PC-3 (cell line): ENCODE data around the gene CPT1C. TPM values are rescaled to one million over a fixed set of nuclear protein-coding genes. Genes with fewer than 3 reads are reported as not detected.

Experiments
- ATAC-seq: fragments of 200-7000 bp; cut with Tn5 transposase; 2 replicates; pipeline ENCODE4 v1.9.1; 2020; ENCODE audit warnings: mild to moderate bottlenecking, moderate library complexity
- BruUV-seq: library from RNA; stranded (reverse); fragments of 400-500 nt; replicated peaks from 2 replicates; lab custom pipeline; 2021; lab: Mats Ljungman, UMichigan
- CTCF ChIA-PET: fragments of 300-600 bp; sonication (Branson Sonifier 250); formaldehyde crosslinking; loops from one replicate; lab custom pipeline; 2022; ENCODE audit warnings: antibody characterized with exemption; lab: Charles Lee
- POLR2A ChIA-PET: fragments of 300-600 bp; sonication (Branson Sonifier 250); formaldehyde crosslinking; loops from one replicate; lab custom pipeline; 2022; ENCODE audit warnings: antibody characterized with exemption; ENCODE audit not compliant: unreplicated experiment; lab: Charles Lee
- DNase-seq: peaks from one replicate; pipeline ENCODE4 v3.0.0-alpha.2; 2015
- H2AFZ ChIP-seq: fragments of 300-600 bp; sonication (generic); 2 replicates; pipeline ENCODE4 v1.6.0; 2016; ENCODE audit warnings: antibody characterized with exemption, low read length
- H3F3A ChIP-seq: fragments of 300-600 bp; sonication (generic); one replicate; pipeline ENCODE4 v1.6.0; 2017; ENCODE audit warnings: antibody characterized with exemption, low read length, control low read depth, mild to moderate bottlenecking; ENCODE audit not compliant: unreplicated experiment
- H3K27ac ChIP-seq: fragments of 300-600 bp; sonication (generic); 2 replicates; pipeline ENCODE4 v1.5.1; 2016; ENCODE audit warnings: mild to moderate bottlenecking, low read length
- H3K27me3 ChIP-seq: fragments of 300-600 bp; sonication (generic); 2 replicates; pipeline ENCODE4 v1.6.1; 2016; ENCODE audit warnings: low read length, mixed read lengths
- H3K36me3 ChIP-seq: fragments of 300-600 bp; sonication (generic); 2 replicates; pipeline ENCODE4 v1.6.1; 2016; ENCODE audit warnings: low read depth, mixed run types, low read length, mixed read lengths
- H3K4me1 ChIP-seq: fragments of 300-600 bp; sonication (generic); 2 replicates; pipeline ENCODE4 v1.5.1; 2016; ENCODE audit warnings: low read length; ENCODE audit not compliant: insufficient read depth
- H3K4me2 ChIP-seq: fragments of 300-600 bp; sonication (generic); 2 replicates; pipeline ENCODE4 v1.6.0; 2016; ENCODE audit warnings: low read length
- H3K4me3 ChIP-seq: fragments of 300-600 bp; sonication (generic); 2 replicates; pipeline ENCODE4 v1.5.1; 2016; ENCODE audit warnings: mild to moderate bottlenecking, low read length, mixed read lengths
- H3K79me2 ChIP-seq: fragments of 300-600 bp; sonication (generic); 2 replicates; pipeline ENCODE4 v1.6.1; 2017; ENCODE audit warnings: low read length, mixed read lengths
- H3K9ac ChIP-seq: fragments of 300-600 bp; sonication (generic); 2 replicates; pipeline ENCODE4 v1.6.0; 2016; ENCODE audit warnings: mild to moderate bottlenecking, low read length
- H3K9me2 ChIP-seq: fragments of 300-600 bp; sonication (generic); replicated peaks from 2 replicates; pipeline ENCODE4 v1.6.1; 2016; ENCODE audit warnings: mixed run types, low read length, mixed read lengths
- H3K9me3 ChIP-seq: fragments of 300-600 bp; sonication (generic); 2 replicates; pipeline ENCODE4 v1.6.1; 2016; ENCODE audit warnings: low read length, mixed read lengths
- H4K20me1 ChIP-seq: fragments of 300-600 bp; sonication (generic); 2 replicates; pipeline ENCODE4 v1.6.1; 2016; ENCODE audit warnings: low read length, mixed read lengths
- CTCF ChIP-seq: fragments of 300-600 bp; sonication (generic); conservative IDR thresholded peaks from 2 replicates; pipeline ENCODE4 v1.5.1; 2017; ENCODE audit warnings: antibody characterized with exemption, low read depth, mild to moderate bottlenecking, low read length
- EZH2 ChIP-seq: fragments of 300-600 bp; sonication (generic); IDR thresholded peaks from one replicate; pipeline ENCODE4 v1.6.1; 2017; ENCODE audit warnings: antibody characterized with exemption, mild to moderate bottlenecking, low read length; ENCODE audit not compliant: unreplicated experiment
- EZH2phosphoT487 ChIP-seq: fragments of 300-600 bp; sonication (generic); IDR thresholded peaks from 2 replicates; pipeline ENCODE4 v1.6.1; 2018; ENCODE audit warnings: mild to moderate bottlenecking, antibody characterized with exemption, low read length, borderline replicate concordance
- intact Hi-C: fragments of 100-400 bp; cut with micrococcal nuclease; formaldehyde crosslinking; loops from 2 replicates; pipeline ENCODE4 v1.9.0; 2023
- total RNA-seq: library from RNA; depleted of rRNA; stranded (reverse); fragments of >200 nt; gene quantifications from 2 replicates; pipeline ENCODE4 v1.2.3, GENCODE V29; 2014

Gene CPT1C
- total RNA-seq, 1 experiment from 2014 or later = 11.5 TPM

GRCh38 chr19:49692147-49692506, 1.2 kb downstream of the CPT1C start:
- Histone ChIP-seq H3K9me2 (no peaks in the 10 kb centered on the region), H3K9ac (no peak overlapping the region), H3K4me1 (peaks cover 19% of the 10 kb centered on the region), H3K79me2 (no peaks in the 10 kb centered on the region), H3K9me3 (no peaks in the 10 kb centered on the region), H3F3A (no peaks in the 10 kb centered on the region), H3K4me3 (no peak overlapping the region), H3K4me2 (no peak overlapping the region), H3K36me3 (no peaks in the 10 kb centered on the region; the same call in 1 of the 2 replicates), H4K20me1 (peaks cover under 1% of the 10 kb centered on the region; the same call in 1 of the 2 replicates), H3K27ac (no peak overlapping the region), H3K27me3 (no peaks in the 10 kb centered on the region), H2AFZ (no peak overlapping the region)
- intact Hi-C loops = loop anchor here (5.0 kb wide), 1 partner anchor 115 kb away; no protein-coding TSS in a partner anchor
- BruUV-seq = no TSS peak
- DNase-seq (no peak), ATAC-seq (no peak)
- TF ChIP-seq CTCF = no peak
- TF ChIP-seq EZH2phosphoT487 = no peak
- TF ChIP-seq EZH2 = no peak
- ChIA-PET POLR2A (no interaction called here), CTCF (no interaction called here)

- H3K9me2 ChIP-seq = no peaks in the 10 kb centered on the region
- H3K27ac ChIP-seq = no peak overlapping the region
- H3K4me1 ChIP-seq = peaks cover 7% of the 10 kb centered on the region; the same call in 1 of the 2 replicates
- no peak overlapping the region for H3K4me2 ChIP-seq
- intact Hi-C loops = no loop called here
- H3K9me3 ChIP-seq = no peaks in the 10 kb centered on the region
- H3K4me3 ChIP-seq = no peak overlapping the region
- TF ChIP-seq EZH2phosphoT487 = no peak
- TF ChIP-seq CTCF = no peak
- TF ChIP-seq EZH2 = no peak
- no TSS peak for BruUV-seq
- no peak for DNase-seq
- H3K9ac ChIP-seq = no peak overlapping the region
- no peaks in the 10 kb centered on the region for H3K79me2 ChIP-seq
- no peaks in the 10 kb centered on the region for H3K36me3 ChIP-seq
- H2AFZ ChIP-seq = no peak overlapping the region
- no peaks in the 10 kb centered on the region for H3K27me3 ChIP-seq
- no peaks in the 10 kb centered on the region for H3F3A ChIP-seq
- no peaks in the 10 kb centered on the region for H4K20me1 ChIP-seq
- ATAC-seq = no peak
- CTCF ChIA-PET = interaction anchor here (0.6 to 0.7 kb wide), 2 partner anchors 12 to 55 kb away, joined by 4 to 5 read pairs; no protein-coding TSS in a partner anchor
- POLR2A ChIA-PET = no interaction called here
These were observed 5.2 kb downstream of the CPT1C start for GRCh38 chr19:49696115-49696514.

- POLR2A ChIA-PET = interaction anchor here (0.6 kb wide), 1 partner anchor 1266 kb away, joined by 3 read pairs; no protein-coding TSS in a partner anchor
- no TSS peak for BruUV-seq
These were observed 5.9 kb downstream of the CPT1C start for GRCh38 chr19:49696865-49697264.

More at GRCh38 chr19:49696865-49697264, 5.9 kb downstream of the CPT1C start:
- CTCF ChIA-PET = no interaction called here
- no peaks in the 10 kb centered on the region for H3K36me3 ChIP-seq
- TF ChIP-seq EZH2phosphoT487 = no peak
- no peak for TF ChIP-seq CTCF
- TF ChIP-seq EZH2 = no peak
- H3F3A ChIP-seq = no peaks in the 10 kb centered on the region
- no peaks in the 10 kb centered on the region for H3K9me3 ChIP-seq
- H3K27ac ChIP-seq = no peak overlapping the region
- H2AFZ ChIP-seq = no peak overlapping the region
- H3K4me3 ChIP-seq = no peak overlapping the region
- no peaks in the 10 kb centered on the region for H3K79me2 ChIP-seq
- ATAC-seq (no peak), DNase-seq (no peak)
- H3K4me1 ChIP-seq = no peaks in the 10 kb centered on the region
- no peaks in the 10 kb centered on the region for H4K20me1 ChIP-seq
- no peaks in the 10 kb centered on the region for H3K27me3 ChIP-seq
- H3K9me2 ChIP-seq = no peaks in the 10 kb centered on the region
- H3K9ac ChIP-seq = no peak overlapping the region
- intact Hi-C loops = no loop called here
- H3K4me2 ChIP-seq = no peak overlapping the region
